NCI-H146 (cell line): ENCODE results near the gene MARF1.
"Not testable (repeated sequence)": the region's sequence is repeated elsewhere in the genome, so short reads cannot be mapped to it uniquely, and the experiment has no call there.

Experiments
- DNase-seq: peaks from one replicate; lab custom pipeline; 2025; lab: John Stamatoyannopoulos, UW

Gene MARF1

DNA sequence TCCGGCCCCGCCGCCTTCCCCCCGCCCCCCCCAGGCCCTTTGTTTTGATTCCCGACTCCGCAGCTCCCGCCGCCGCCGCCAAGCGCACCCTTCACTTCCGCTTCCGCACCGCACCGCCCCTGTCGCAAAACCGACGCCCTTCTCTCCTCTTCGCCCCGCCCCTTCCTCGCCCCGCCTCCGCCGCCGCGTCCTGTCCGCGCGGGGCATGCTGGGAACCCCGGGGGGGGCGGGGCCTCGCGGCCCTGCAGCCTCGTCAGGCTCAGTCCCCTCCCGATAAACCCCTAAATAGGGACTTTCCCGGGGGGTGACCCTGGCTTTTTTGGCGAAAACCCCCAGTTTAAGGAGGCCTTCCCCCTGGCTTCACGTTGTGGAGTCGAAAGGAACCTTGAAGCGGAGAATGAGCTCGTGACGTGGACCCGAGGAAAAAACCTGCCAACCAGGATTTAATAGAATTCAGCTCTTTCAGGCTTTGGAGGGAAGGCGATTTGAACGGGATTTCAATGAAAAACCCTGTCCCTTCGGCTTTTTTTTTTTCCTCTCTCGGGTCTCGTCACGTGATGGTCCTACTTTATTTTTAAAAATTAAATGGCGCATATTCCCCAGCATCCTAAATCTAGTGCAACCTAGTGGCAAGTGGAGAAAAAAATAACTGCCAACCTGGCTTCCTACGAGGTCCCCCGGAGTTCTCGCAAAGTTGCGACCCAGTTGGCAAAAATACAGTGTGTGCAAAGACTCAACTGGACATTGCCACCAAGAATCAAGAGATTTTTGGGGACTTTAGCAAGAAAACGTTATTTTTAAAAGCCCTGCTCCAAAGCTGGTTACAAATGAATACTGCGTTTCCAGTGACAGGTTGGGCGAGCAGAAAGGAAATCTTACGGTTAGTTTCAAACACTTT lies at the start of gene MARF1:
TSS of gene MARF1 (minus strand) at position 107 of the 898 bp plus-strand sequence. CDS start 3,921 bp downstream, outside the sequence.
- DNase-seq: peak; percentile 98

GRCh38 chr16:15692508-15692907 lies 49.6 kb upstream of the MARF1 start:
- DNase-seq: not testable (repeated sequence)

DNA sequence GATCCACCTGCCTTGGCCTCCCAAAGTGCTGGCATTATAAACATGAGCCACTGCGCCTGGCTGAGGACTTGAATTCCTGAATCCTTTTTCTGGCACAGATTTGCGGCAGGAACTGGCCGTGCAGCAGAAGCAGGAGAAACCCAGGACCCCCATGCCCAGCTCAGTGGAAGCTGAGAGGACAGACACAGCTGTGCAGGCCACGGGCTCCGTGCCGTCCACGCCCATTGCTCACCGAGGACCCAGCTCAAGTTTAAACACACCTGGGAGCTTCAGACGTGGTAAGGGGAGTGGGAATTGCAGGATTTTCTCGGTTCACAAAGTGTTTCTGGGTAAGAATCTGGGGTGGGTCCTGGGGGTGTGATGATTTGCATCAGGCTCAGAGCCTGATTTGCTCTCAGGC lies 48.1 kb upstream of the MARF1 start:
- DNase-seq: no peak

DNA sequence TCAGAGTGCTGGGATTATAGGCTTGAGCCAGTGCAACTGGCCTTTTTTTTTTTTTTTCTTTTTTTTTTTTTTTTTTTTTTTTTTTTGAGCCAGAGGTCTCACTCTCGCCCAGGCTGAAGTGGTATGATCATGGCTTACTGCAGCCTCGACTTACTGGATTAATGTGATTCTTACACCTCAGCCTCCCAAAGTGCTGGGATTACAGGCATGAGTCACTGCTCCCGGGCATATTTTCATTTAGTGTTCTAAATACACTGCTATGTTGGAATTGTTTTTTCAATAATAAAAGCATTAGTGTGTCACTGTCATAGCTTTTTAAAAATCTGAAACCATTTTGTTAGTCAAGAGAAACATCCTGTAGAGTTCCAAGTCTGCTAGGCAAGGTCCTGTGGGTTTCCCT lies 47.3 kb upstream of the MARF1 start:
- no peak for DNase-seq

GRCh38 chr16:15689290-15689689 lies 46.3 kb upstream of the MARF1 start:
- DNase-seq: no peak

- DNase-seq: no peak
Observed at GRCh38 chr16:15686287-15686686, 43.3 kb upstream of the MARF1 start.

- peak; percentile 12 for DNase-seq
Observed at GRCh38 chr16:15682105-15682570, 39.2 kb upstream of the MARF1 start.

GRCh38 chr16:15677447-15677846 lies 34.5 kb upstream of the MARF1 start:
- no peak for DNase-seq

DNA sequence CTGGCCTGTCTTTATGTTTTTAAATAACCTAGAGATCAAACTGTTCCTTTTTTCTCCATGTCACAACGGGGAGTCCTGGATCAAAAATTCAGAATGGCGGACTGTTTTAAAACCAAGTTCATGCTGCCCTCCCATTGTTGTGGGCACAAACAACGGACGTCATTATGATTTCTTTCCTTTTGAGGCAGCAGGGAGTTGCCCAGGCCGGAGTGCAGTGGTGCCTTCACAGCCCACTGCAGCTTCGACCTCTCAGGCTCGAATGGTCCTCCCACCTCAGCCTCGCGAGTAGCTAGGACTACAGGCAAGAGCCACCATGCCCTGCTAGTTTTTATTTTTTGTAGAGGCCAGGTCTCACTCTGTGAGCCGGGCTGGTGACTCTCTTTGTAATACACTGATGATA lies 33.6 kb upstream of the MARF1 start:
- no peak for DNase-seq

- no peak for DNase-seq
Observed at GRCh38 chr16:15674571-15674970, 31.6 kb upstream of the MARF1 start.

GRCh38 chr16:15672514-15673167 lies 29.7 kb upstream of the MARF1 start:
- DNase-seq: no peak

GRCh38 chr16:15672127-15672513 lies 29.2 kb upstream of the MARF1 start:
- DNase-seq: not testable (repeated sequence)

- DNase-seq: no peak
Observed at GRCh38 chr16:15671530-15672117, 28.7 kb upstream of the MARF1 start.

DNA sequence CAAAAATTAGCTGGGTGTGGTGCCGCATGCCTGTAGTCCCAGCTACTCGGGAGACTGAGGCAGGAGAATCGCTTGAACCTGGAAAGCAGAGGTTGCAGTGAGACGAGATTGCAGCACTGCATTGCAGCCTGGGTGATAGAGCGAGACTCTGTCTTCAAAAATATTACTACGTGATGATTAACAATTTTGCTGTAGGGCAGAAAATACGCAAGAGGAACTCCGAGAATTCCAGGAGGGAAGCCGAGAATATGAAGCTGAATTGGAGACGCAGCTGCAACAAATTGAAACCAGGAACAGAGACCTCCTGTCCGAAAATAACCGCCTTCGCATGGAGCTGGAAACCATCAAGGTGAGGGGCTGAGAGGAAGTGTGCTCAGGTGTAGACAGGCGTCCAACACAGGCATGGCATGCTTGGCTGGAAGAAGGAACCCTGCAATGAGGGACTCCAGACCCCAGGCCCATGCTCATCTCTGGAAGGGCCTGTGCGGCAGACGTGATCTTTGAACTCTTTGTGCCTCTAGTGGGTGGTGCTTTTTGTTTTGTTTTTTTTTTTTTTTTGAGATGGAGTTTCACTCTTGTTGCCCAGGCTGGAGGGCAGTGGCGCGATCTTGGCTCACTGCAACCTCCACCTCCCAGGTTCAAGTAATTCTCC lies 24.3 kb upstream of the MARF1 start:
- no peak for DNase-seq

- DNase-seq: no peak
Observed at GRCh38 chr16:15665107-15665506, 22.2 kb upstream of the MARF1 start.

DNA sequence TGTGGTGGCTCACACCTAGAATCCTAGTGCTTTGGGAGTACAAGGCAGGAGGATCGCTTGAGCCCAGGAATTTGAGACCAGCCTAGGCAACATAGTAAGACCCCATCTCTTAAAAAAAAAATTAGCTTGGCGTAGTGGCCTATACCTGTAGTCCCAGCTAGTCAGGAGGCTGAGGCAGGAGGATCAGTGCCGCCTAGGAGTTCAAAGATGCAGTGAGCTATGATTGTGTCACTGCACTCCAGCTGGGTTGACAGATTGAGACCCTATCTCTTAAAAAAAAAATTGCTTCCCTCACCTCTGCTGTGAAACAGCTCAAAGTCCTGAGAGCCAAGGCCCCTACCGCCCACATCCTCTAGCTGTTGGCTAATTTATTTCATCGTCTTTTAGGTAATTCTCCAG lies 17.2 kb upstream of the MARF1 start:
- no peak for DNase-seq

DNA sequence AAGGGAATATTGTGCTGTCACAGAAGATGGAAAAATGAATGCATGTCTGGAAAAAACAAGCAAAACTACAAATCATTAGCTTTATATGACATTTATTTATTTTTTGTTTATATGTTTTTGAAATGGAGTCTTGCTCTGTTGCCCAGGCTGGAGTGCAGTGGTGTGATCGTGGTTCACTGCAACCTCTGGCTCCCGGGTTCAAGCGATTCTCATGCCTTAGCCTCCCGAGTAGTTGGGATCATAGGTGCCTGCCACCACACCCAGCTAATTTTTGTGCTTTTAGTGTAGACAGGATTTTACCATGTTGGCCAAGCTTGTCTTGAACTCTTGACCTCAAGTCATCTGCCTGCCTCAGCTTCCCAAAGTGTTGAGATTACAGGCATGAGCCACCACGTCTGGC lies 15.6 kb upstream of the MARF1 start:
- no peak for DNase-seq

- DNase-seq: no peak
Observed at GRCh38 chr16:15658149-15658548, 15.2 kb upstream of the MARF1 start.

GRCh38 chr16:15655561-15655960 lies 12.6 kb upstream of the MARF1 start:
- not testable (repeated sequence) for DNase-seq

DNA sequence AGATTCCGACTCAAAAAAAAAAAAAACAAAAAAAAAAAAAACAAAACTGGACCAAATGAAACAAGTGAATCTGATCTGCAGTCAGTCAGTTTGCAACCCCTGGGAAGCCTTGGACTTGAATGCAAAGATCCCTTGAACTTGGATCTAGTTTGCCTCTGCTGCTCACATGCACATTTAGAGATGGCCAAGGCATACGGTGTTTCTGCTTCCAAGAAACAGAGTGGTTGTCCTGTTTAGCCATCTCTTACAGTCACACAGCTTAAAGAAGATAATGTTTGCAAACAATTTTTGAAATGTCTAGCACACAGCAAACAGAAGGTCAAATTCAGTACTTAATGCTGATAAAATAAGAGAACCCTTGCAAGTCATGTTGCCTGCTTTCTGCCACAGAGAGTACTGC lies 11.6 kb upstream of the MARF1 start:
- DNase-seq: no peak

DNA sequence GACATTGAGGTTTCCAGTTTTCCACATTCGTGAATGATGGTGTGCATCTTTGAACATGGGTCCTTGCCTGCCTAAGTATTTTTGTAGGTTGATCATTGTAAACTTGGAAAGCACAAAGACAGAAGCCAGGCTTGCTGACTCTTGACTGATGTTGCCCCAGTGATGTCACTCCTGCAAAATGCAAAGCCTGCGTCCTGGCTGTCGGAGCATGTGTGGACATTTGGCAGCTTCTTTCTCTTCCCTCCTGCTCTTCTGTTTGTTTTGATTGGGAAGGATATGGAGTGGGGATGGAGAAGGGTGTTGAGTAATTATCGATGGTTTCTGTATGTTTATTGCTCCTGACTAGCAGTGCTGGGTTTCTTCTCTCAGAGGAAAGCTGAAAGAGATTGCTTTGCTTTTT lies 10.3 kb upstream of the MARF1 start:
- DNase-seq: no peak

DNA sequence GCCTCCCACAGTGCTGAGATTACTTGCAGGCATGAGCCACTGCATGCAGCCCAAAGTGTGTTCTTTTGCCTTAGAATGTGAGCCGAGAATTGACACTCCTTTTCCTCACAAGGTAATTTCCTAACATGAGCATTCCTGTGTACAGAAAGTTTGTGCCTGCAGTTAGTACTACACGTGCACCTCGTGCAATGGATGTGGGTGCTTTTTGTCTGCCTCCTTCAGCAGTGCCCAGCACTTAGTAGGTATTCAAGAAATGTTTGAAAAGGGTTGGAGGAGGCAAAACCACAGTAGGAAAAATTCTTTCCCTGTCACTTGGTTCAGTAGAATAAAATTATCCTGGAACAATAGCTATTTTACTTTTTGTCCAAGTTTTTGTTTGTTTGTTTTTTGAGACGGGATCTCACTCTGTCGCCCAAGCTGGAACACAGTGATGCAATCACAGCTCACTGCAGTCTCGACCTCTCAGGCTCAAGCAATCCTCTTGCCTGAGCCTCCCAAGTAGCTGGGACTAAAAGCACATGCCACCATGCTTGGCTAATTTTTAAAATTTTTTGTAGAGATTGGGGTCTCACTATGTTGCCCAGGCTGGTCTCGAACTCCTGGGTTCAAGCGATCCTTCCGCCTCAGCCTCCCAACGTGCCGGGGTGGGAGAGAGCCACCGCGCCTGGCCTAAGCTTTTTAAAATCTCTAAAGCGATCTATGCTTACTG lies 9.5 kb upstream of the MARF1 start:
- DNase-seq: no peak
